ENCODE data around the gene ERFL.

DNA sequence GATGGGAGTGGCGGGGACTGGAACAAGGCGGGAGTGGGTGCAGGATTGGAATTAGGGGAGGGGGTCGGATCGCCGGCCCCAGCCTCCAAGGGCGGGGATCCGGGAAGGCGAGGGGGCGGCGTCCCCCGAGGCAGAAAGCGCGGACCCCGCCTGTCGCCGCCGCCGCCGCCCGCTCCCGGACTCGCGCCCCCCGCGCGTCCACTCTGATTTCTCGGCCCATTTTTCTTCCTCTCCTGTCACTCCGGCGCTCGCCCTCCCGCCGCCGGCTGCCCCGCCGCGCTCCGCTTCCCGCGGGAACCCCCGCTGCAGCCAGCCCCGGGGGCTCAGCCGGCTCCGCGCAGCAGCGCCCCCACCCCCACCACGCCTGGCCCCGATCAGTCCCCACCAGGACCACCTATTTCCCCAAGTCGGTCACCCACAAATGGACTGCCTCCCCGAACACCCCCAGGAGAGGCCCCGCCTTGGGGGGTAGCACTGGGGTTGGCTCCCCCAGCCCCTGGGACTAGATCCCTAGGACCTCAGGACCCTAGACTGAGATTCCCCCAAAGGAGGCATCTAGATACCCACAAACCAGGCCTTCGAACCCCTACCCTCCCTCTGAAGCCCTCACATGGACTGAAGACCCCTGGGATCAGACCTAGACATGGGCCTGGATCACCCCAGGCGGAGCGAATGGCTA is 12.6 kb upstream of the ERFL start:
- TF ChIP-seq, protein P1, sequence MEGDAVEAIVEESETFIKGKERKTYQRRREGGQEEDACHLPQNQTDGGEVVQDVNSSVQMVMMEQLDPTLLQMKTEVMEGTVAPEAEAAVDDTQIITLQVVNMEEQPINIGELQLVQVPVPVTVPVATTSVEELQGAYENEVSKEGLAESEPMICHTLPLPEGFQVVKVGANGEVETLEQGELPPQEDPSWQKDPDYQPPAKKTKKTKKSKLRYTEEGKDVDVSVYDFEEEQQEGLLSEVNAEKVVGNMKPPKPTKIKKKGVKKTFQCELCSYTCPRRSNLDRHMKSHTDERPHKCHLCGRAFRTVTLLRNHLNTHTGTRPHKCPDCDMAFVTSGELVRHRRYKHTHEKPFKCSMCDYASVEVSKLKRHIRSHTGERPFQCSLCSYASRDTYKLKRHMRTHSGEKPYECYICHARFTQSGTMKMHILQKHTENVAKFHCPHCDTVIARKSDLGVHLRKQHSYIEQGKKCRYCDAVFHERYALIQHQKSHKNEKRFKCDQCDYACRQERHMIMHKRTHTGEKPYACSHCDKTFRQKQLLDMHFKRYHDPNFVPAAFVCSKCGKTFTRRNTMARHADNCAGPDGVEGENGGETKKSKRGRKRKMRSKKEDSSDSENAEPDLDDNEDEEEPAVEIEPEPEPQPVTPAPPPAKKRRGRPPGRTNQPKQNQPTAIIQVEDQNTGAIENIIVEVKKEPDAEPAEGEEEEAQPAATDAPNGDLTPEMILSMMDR (IDR thresholded peaks at IDR 0.05), result no peak
- no peak for TF ChIP-seq POLR2A (IDR thresholded peaks at IDR 0.05)

Measured in Peyer's patch (tissue), 4 donors.